SK-N-SH treated with all-trans-retinoic acid at 6 μM for 48 hours (cell line): ENCODE results near the gene REEP6.

Experiments
- ATAC-seq: fragments of 200-7000 bp; cut with Tn5 transposase; 3 replicates; pipeline ENCODE4 v1.9.1; 2020; ENCODE audit warnings: mild to moderate bottlenecking, moderate library complexity
- ARNTL ChIP-seq: fragments of 450-650 bp; formaldehyde crosslinking; IDR thresholded peaks from 2 replicates; pipeline ENCODE4 v1.5.0; 2020; ENCODE audit warnings: low read depth, mild to moderate bottlenecking, moderate library complexity, borderline replicate concordance
- BACH2 ChIP-seq: fragments of 250-450 bp; sonication (Bioruptor Pico); IDR thresholded peaks from 2 replicates; pipeline ENCODE4 v1.9.0; 2021; ENCODE audit warnings: mild to moderate bottlenecking, borderline replicate concordance
- ESRRG ChIP-seq: fragments of 250-450 bp; sonication (Bioruptor Pico); IDR thresholded peaks from 2 replicates; pipeline ENCODE4 v1.6.1; 2021; ENCODE audit warnings: mild to moderate bottlenecking
- ISL1 ChIP-seq: fragments of 250-450 bp; sonication (Bioruptor Pico); IDR thresholded peaks from 2 replicates; pipeline ENCODE4 v2.1.2; 2022; ENCODE audit warnings: mild to moderate bottlenecking, moderate library complexity
- OSR1 ChIP-seq: fragments of 250-450 bp; sonication (Bioruptor Pico); IDR thresholded peaks from 2 replicates; pipeline ENCODE4 v1.8.0; 2022; ENCODE audit warnings: moderate library complexity, mild to moderate bottlenecking, inconsistent platforms
- PPARA ChIP-seq: fragments of 250-450 bp; sonication (Bioruptor Pico); IDR thresholded peaks from 2 replicates; pipeline ENCODE4 v1.5.0; 2020; ENCODE audit warnings: mild to moderate bottlenecking, borderline replicate concordance
- RARB ChIP-seq: fragments of 250-450 bp; sonication (Bioruptor Pico); IDR thresholded peaks from 2 replicates; pipeline ENCODE4 v1.8.0; 2021; ENCODE audit warnings: mild to moderate bottlenecking, moderate library complexity
- SNAI2 ChIP-seq: fragments of 250-450 bp; sonication (Bioruptor Pico); IDR thresholded peaks from 2 replicates; pipeline ENCODE4 v1.5.0; 2020; ENCODE audit warnings: mild to moderate bottlenecking, moderate library complexity
- TCF4 ChIP-seq: fragments of 250-450 bp; sonication (Bioruptor Pico); IDR thresholded peaks from 2 replicates; pipeline ENCODE4 v1.8.0; 2021; ENCODE audit warnings: mild to moderate bottlenecking, moderate library complexity, borderline replicate concordance
- TOX ChIP-seq: fragments of 250-450 bp; sonication (Bioruptor Pico); IDR thresholded peaks from 2 replicates; pipeline ENCODE4 v1.8.0; 2021; ENCODE audit warnings: mild to moderate bottlenecking, moderate library complexity, borderline replicate concordance
- ZC3H10 ChIP-seq: fragments of 250-450 bp; sonication (Bioruptor Pico); IDR thresholded peaks from 2 replicates; pipeline ENCODE4 v1.5.1; 2021; ENCODE audit warnings: mild to moderate bottlenecking, moderate library complexity
- ZFP3 ChIP-seq: fragments of 250-450 bp; sonication (Bioruptor Pico); IDR thresholded peaks from 2 replicates; pipeline ENCODE4 v1.5.0; 2020; ENCODE audit warnings: mild to moderate bottlenecking, moderate library complexity
- ZFP30 ChIP-seq: fragments of 450-650 bp; formaldehyde crosslinking; IDR thresholded peaks from 2 replicates; pipeline ENCODE4 v1.5.0; 2022; ENCODE audit warnings: mild to moderate bottlenecking, moderate library complexity
- ZNF565 ChIP-seq: fragments of 450-650 bp; formaldehyde crosslinking; conservative IDR thresholded peaks from 2 replicates; pipeline ENCODE4 v1.5.0; 2020; ENCODE audit warnings: low read depth, mild to moderate bottlenecking, moderate library complexity
- ZNF70 ChIP-seq: fragments of 450-650 bp; formaldehyde crosslinking; IDR thresholded peaks from 2 replicates; pipeline ENCODE4 v1.5.0; 2020; ENCODE audit warnings: mild to moderate bottlenecking, moderate library complexity
- ZNF8 ChIP-seq: fragments of 450-650 bp; formaldehyde crosslinking; IDR thresholded peaks from 2 replicates; pipeline ENCODE4 v1.5.0; 2020; ENCODE audit warnings: mild to moderate bottlenecking, moderate library complexity
- TF ChIP-seq, protein P1 (sequence below): fragments of 250-450 bp; sonication (Bioruptor Pico); IDR thresholded peaks from 2 replicates; pipeline ENCODE4 v1.8.0; 2021; ENCODE audit warnings: low read depth, mild to moderate bottlenecking, moderate library complexity, borderline replicate concordance
- TF ChIP-seq, protein P2 (sequence below): fragments of 250-450 bp; sonication (Bioruptor Pico); IDR thresholded peaks from 2 replicates; pipeline ENCODE4 v1.8.0; 2020; ENCODE audit warnings: mild to moderate bottlenecking, moderate library complexity, borderline replicate concordance
- TF ChIP-seq, protein P3 (sequence below): fragments of 250-450 bp; sonication (Bioruptor Pico); IDR thresholded peaks from 2 replicates; pipeline ENCODE4 v1.5.1; 2020; ENCODE audit warnings: low read depth, mild to moderate bottlenecking, moderate library complexity
- TF ChIP-seq, protein P4 (sequence below): fragments of 250-450 bp; sonication (Bioruptor Pico); IDR thresholded peaks from 2 replicates; pipeline ENCODE4 v1.5.0; 2020; ENCODE audit warnings: mild to moderate bottlenecking, moderate library complexity

The REEP6 gene

DNA sequence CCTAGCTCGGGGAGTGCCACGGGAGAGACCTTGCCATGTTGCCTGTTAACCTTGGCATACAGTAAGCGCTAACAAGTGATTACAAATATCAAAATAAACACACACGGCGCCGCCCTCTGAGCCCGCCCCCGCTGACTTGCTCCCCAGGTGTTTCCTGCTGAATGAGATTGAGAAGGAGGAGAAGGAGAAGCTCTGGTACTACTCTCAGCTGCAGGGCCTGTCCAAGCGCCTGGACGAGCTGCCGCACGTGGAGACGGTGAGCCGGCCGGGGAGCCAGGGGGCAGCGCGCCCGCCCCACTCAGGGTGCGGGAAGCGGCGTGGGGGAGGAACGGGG is 36.0 kb upstream of the REEP6 start:
- ATAC-seq, result no peak
- TF ChIP-seq ESRRG (CRISPR knock-in tag) (no peak), ZNF565 (CRISPR knock-in tag) (no peak), TOX (CRISPR knock-in tag) (no peak), ZNF8 (CRISPR knock-in tag) (no peak), BACH2 (CRISPR knock-in tag) (no peak), SNAI2 (CRISPR knock-in tag) (no peak), TCF4 (no peak), OSR1 (no peak), ZFP3 (no peak), ARNTL (no peak), ZNF70 (CRISPR knock-in tag) (no peak)
- TF ChIP-seq, protein P1, sequence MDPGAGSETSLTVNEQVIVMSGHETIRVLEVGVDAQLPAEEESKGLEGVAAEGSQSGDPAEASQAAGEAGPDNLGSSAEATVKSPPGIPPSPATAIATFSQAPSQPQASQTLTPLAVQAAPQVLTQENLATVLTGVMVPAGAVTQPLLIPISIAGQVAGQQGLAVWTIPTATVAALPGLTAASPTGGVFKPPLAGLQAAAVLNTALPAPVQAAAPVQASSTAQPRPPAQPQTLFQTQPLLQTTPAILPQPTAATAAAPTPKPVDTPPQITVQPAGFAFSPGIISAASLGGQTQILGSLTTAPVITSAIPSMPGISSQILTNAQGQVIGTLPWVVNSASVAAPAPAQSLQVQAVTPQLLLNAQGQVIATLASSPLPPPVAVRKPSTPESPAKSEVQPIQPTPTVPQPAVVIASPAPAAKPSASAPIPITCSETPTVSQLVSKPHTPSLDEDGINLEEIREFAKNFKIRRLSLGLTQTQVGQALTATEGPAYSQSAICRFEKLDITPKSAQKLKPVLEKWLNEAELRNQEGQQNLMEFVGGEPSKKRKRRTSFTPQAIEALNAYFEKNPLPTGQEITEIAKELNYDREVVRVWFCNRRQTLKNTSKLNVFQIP, result no peak
- TF ChIP-seq, protein P2, sequence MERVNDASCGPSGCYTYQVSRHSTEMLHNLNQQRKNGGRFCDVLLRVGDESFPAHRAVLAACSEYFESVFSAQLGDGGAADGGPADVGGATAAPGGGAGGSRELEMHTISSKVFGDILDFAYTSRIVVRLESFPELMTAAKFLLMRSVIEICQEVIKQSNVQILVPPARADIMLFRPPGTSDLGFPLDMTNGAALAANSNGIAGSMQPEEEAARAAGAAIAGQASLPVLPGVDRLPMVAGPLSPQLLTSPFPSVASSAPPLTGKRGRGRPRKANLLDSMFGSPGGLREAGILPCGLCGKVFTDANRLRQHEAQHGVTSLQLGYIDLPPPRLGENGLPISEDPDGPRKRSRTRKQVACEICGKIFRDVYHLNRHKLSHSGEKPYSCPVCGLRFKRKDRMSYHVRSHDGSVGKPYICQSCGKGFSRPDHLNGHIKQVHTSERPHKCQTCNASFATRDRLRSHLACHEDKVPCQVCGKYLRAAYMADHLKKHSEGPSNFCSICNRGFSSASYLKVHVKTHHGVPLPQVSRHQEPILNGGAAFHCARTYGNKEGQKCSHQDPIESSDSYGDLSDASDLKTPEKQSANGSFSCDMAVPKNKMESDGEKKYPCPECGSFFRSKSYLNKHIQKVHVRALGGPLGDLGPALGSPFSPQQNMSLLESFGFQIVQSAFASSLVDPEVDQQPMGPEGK (CRISPR knock-in tag), result no peak
- TF ChIP-seq, protein P3, sequence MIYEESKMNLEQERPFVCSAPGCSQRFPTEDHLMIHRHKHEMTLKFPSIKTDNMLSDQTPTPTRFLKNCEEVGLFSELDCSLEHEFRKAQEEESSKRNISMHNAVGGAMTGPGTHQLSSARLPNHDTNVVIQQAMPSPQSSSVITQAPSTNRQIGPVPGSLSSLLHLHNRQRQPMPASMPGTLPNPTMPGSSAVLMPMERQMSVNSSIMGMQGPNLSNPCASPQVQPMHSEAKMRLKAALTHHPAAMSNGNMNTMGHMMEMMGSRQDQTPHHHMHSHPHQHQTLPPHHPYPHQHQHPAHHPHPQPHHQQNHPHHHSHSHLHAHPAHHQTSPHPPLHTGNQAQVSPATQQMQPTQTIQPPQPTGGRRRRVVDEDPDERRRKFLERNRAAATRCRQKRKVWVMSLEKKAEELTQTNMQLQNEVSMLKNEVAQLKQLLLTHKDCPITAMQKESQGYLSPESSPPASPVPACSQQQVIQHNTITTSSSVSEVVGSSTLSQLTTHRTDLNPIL (CRISPR knock-in tag), result no peak
- TF ChIP-seq, protein P4, sequence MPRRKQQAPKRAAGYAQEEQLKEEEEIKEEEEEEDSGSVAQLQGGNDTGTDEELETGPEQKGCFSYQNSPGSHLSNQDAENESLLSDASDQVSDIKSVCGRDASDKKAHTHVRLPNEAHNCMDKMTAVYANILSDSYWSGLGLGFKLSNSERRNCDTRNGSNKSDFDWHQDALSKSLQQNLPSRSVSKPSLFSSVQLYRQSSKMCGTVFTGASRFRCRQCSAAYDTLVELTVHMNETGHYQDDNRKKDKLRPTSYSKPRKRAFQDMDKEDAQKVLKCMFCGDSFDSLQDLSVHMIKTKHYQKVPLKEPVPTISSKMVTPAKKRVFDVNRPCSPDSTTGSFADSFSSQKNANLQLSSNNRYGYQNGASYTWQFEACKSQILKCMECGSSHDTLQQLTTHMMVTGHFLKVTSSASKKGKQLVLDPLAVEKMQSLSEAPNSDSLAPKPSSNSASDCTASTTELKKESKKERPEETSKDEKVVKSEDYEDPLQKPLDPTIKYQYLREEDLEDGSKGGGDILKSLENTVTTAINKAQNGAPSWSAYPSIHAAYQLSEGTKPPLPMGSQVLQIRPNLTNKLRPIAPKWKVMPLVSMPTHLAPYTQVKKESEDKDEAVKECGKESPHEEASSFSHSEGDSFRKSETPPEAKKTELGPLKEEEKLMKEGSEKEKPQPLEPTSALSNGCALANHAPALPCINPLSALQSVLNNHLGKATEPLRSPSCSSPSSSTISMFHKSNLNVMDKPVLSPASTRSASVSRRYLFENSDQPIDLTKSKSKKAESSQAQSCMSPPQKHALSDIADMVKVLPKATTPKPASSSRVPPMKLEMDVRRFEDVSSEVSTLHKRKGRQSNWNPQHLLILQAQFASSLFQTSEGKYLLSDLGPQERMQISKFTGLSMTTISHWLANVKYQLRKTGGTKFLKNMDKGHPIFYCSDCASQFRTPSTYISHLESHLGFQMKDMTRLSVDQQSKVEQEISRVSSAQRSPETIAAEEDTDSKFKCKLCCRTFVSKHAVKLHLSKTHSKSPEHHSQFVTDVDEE (CRISPR knock-in tag), result no peak

DNA sequence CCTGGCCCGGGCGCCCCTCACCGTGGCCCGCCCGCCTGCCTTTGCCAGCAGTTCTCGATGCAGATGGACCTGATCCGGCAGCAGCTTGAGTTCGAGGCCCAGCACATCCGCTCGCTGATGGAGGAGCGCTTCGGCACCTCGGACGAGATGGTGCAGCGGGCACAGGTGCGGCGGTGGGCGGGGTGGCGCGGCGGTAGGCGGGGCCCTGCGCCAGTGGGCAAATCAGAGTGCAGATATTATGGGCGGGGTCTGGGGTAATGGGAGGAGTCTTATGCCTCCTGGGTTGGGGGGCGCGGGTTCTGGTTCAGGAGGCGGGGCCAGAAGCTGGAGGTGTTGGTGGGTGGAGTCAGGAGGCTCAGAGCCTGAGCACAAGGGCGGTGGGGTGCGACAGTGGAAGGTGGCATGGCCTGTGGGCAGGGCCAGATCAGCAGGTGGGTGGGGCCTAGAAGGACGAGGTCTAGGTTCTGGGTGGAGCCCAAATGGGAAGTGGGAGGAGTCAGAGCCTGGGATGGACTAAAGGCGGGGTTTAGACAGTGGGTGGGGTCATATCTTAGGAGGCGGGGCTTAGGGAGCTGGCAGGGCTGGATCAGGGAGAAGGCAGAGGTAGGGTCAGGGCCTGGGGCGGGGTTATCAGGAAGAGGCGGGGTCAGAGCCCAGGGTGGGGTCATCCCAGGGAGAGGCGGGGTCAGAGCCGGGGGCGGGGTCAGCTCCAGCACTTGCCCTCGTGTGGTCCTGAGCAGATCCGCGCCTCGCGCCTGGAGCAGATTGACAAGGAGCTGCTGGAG is 35.5 kb upstream of the REEP6 start:
- no peak for TF ChIP-seq OSR1
- TF ChIP-seq ZC3H10 (CRISPR knock-in tag), result no peak
- TF ChIP-seq, protein P2 (CRISPR knock-in tag), result no peak
- TF ChIP-seq SNAI2 (CRISPR knock-in tag), result no peak
- TF ChIP-seq ZFP30 (CRISPR knock-in tag), result no peak
- TF ChIP-seq ZNF565 (CRISPR knock-in tag), result no peak
- TF ChIP-seq ISL1 (CRISPR knock-in tag), result no peak
- no peak for TF ChIP-seq RARB
- TF ChIP-seq ZNF8 (CRISPR knock-in tag), result no peak
- no peak for TF ChIP-seq ARNTL
- TF ChIP-seq PPARA, result no peak
- TF ChIP-seq, protein P4 (CRISPR knock-in tag), result no peak
- peak; percentile 47 for ATAC-seq
